Activated naive CD8-positive, alpha-beta T cell treated with anti-CD3 and anti-CD28 coated beads for 36 hours (primary cell): ENCODE data around the gene HSPB3. TPM values are rescaled to one million over a fixed set of nuclear protein-coding genes. Genes with fewer than 3 reads are reported as not detected.
"Not testable (repeated sequence)": the region's sequence is repeated elsewhere in the genome, so short reads cannot be mapped to it uniquely, and the experiment has no call there.

ENCODE experiments used
- DNase-seq: peaks from one replicate; pipeline ENCODE4 v3.0.0; 2021
- H3K27ac Mint-ChIP-seq: one replicate; pipeline ENCODE4 v1.8.0; 2022; ENCODE audit warnings: mild to moderate bottlenecking, moderate library complexity, mixed read lengths
- H3K27me3 Mint-ChIP-seq: one replicate; pipeline ENCODE4 v1.8.0; 2022; ENCODE audit warnings: mild to moderate bottlenecking, mixed read lengths
- H3K36me3 Mint-ChIP-seq: one replicate; pipeline ENCODE4 v1.8.0; 2021; ENCODE audit warnings: mild to moderate bottlenecking, mixed read lengths
- H3K4me1 Mint-ChIP-seq: one replicate; pipeline ENCODE4 v1.8.0; 2021; ENCODE audit warnings: mixed read lengths
- H3K4me3 Mint-ChIP-seq: one replicate; pipeline ENCODE4 v1.8.0; 2022; ENCODE audit warnings: mild to moderate bottlenecking, moderate library complexity, mixed read lengths
- H3K9me3 Mint-ChIP-seq: one replicate; pipeline ENCODE4 v1.8.0; 2022; ENCODE audit warnings: mixed read lengths
- total RNA-seq, 2 experiments: library from RNA; stranded (reverse); gene quantifications; one replicate each; pipeline ENCODE4 v1.2.3, GENCODE V29; 2021

HSPB3 gene
- total RNA-seq, 2 experiments from 2014 or later, result not detected

GRCh38 chr5:54476682-54477081, 21.2 kb downstream of the HSPB3 start:
- DNase-seq, result no peak
- no peaks in the 10 kb centered on the region for H3K4me1 Mint-ChIP-seq
- H3K27me3 Mint-ChIP-seq, result peaks cover 5% of the 10 kb centered on the region
- H3K36me3 Mint-ChIP-seq, result no peaks in the 10 kb centered on the region
- no peak overlapping the region for H3K27ac Mint-ChIP-seq
- H3K4me3 Mint-ChIP-seq, result no peak overlapping the region
- no peaks in the 10 kb centered on the region for H3K9me3 Mint-ChIP-seq

- H3K27me3 Mint-ChIP-seq, result peaks cover 5% of the 10 kb centered on the region
Measured at GRCh38 chr5:54477941-54478478, 22.5 kb downstream of the HSPB3 start.

GRCh38 chr5:54480296-54480695, 24.8 kb downstream of the HSPB3 start:
- no peaks in the 10 kb centered on the region for H3K4me1 Mint-ChIP-seq
- DNase-seq, result no peak
- no peak overlapping the region for H3K27ac Mint-ChIP-seq
- H3K27me3 Mint-ChIP-seq, result peaks cover 5% of the 10 kb centered on the region
- H3K36me3 Mint-ChIP-seq, result no peaks in the 10 kb centered on the region
- H3K9me3 Mint-ChIP-seq, result no peaks in the 10 kb centered on the region
- H3K4me3 Mint-ChIP-seq, result no peak overlapping the region

More at GRCh38 chr5:54477941-54478478, 22.5 kb downstream of the HSPB3 start:
- no peak for DNase-seq
- Mint-ChIP-seq H3K4me3 (no peak overlapping the region), H3K36me3 (no peaks in the 10 kb centered on the region), H3K9me3 (no peaks in the 10 kb centered on the region), H3K4me1 (no peaks in the 10 kb centered on the region), H3K27ac (no peak overlapping the region)

- no peak overlapping the region for H3K4me3 Mint-ChIP-seq
- H3K27me3 Mint-ChIP-seq, result peaks cover 5% of the 10 kb centered on the region
Measured at GRCh38 chr5:54484219-54484894, 28.9 kb downstream of the HSPB3 start.

GRCh38 chr5:54485659-54486058, 30.2 kb downstream of the HSPB3 start:
- H3K4me3 Mint-ChIP-seq, DNase-seq, H3K27me3 Mint-ChIP-seq, H3K36me3 Mint-ChIP-seq, H3K9me3 Mint-ChIP-seq, H3K27ac Mint-ChIP-seq, H3K4me1 Mint-ChIP-seq: not testable (repeated sequence)

More at GRCh38 chr5:54484219-54484894, 28.9 kb downstream of the HSPB3 start:
- H3K27ac Mint-ChIP-seq, result no peak overlapping the region
- no peaks in the 10 kb centered on the region for H3K36me3 Mint-ChIP-seq
- H3K9me3 Mint-ChIP-seq, result no peaks in the 10 kb centered on the region
- DNase-seq, result no peak
- H3K4me1 Mint-ChIP-seq, result no peaks in the 10 kb centered on the region

GRCh38 chr5:54489648-54489979, 34.1 kb downstream of the HSPB3 start:
- DNase-seq, H3K27ac Mint-ChIP-seq, H3K9me3 Mint-ChIP-seq, H3K36me3 Mint-ChIP-seq, H3K4me1 Mint-ChIP-seq, H3K27me3 Mint-ChIP-seq, H3K4me3 Mint-ChIP-seq: not testable (repeated sequence)

GRCh38 chr5:54491326-54491725, 35.8 kb downstream of the HSPB3 start:
- no peaks in the 10 kb centered on the region for H3K36me3 Mint-ChIP-seq

GRCh38 chr5:54492178-54492577, 36.7 kb downstream of the HSPB3 start:
- no peak for DNase-seq
- Mint-ChIP-seq H3K27ac (no peak overlapping the region), H3K36me3 (no peaks in the 10 kb centered on the region)

More at GRCh38 chr5:54491326-54491725, 35.8 kb downstream of the HSPB3 start:
- Mint-ChIP-seq H3K4me3 (no peak overlapping the region), H3K27me3 (no peaks in the 10 kb centered on the region), H3K4me1 (no peaks in the 10 kb centered on the region), H3K27ac (no peak overlapping the region), H3K9me3 (no peaks in the 10 kb centered on the region)
- no peak for DNase-seq

GRCh38 chr5:54495027-54495426, 39.5 kb downstream of the HSPB3 start:
- no peaks in the 10 kb centered on the region for H3K36me3 Mint-ChIP-seq
- DNase-seq, result no peak
- peaks cover 3% of the 10 kb centered on the region for H3K27me3 Mint-ChIP-seq
- no peak overlapping the region for H3K4me3 Mint-ChIP-seq
- H3K27ac Mint-ChIP-seq, result no peak overlapping the region
- no peaks in the 10 kb centered on the region for H3K4me1 Mint-ChIP-seq
- H3K9me3 Mint-ChIP-seq, result peaks cover 9% of the 10 kb centered on the region

More at GRCh38 chr5:54492178-54492577, 36.7 kb downstream of the HSPB3 start:
- Mint-ChIP-seq H3K9me3 (no peaks in the 10 kb centered on the region), H3K4me1 (no peaks in the 10 kb centered on the region), H3K4me3 (no peak overlapping the region), H3K27me3 (peaks cover 3% of the 10 kb centered on the region)

Other genes with a start within 250 kb of the HSPB3 start
- 1 to 10 TPM; 4.1 to 5.5 TPM for gene ARL15, start 145.1 kb upstream of the HSPB3 start, total RNA-seq
- 1 to 10 TPM; 7.4 to 7.6 TPM for gene SNX18, start 62.1 kb downstream of the HSPB3 start, total RNA-seq